GM21619 (cell line): ENCODE results near the gene MOGAT1.
"Not testable (repeated sequence)": the region's sequence is repeated elsewhere in the genome, so short reads cannot be mapped to it uniquely, and the experiment has no call there.

Experiments used
- ATAC-seq: cut with Tn5 transposase; IDR thresholded peaks from one replicate; pipeline ENCODE4 v1.9.1; 2021; ENCODE audit not compliant: unreplicated experiment

The MOGAT1 gene

GRCh38 chr2:222738809-222739208, 67.4 kb downstream of the MOGAT1 start:
- no peak for ATAC-seq

- ATAC-seq: no peak
These were observed 68.5 kb downstream of the MOGAT1 start for GRCh38 chr2:222739939-222740338.

- no peak for ATAC-seq
These were observed 71.9 kb downstream of the MOGAT1 start for GRCh38 chr2:222743251-222743812.

- no peak for ATAC-seq
These were observed 74.5 kb downstream of the MOGAT1 start for GRCh38 chr2:222745836-222746559.

- peak; percentile 88 for ATAC-seq
These were observed 76.2 kb downstream of the MOGAT1 start for GRCh38 chr2:222747526-222748160.

- no peak for ATAC-seq
These were observed 79.1 kb downstream of the MOGAT1 start for GRCh38 chr2:222750533-222750932.

- ATAC-seq: no peak
These were observed 79.8 kb downstream of the MOGAT1 start for GRCh38 chr2:222751238-222751637.

GRCh38 chr2:222751821-222752719, 80.6 kb downstream of the MOGAT1 start:
- ATAC-seq: no peak

- ATAC-seq: no peak
These were observed 81.3 kb downstream of the MOGAT1 start for GRCh38 chr2:222752746-222753145.

GRCh38 chr2:222753251-222753824, 81.9 kb downstream of the MOGAT1 start:
- ATAC-seq: no peak

GRCh38 chr2:222754324-222754930, 83.0 kb downstream of the MOGAT1 start:
- no peak for ATAC-seq

- ATAC-seq: not testable (repeated sequence)
These were observed 84.1 kb downstream of the MOGAT1 start for GRCh38 chr2:222755593-222755992.

GRCh38 chr2:222756362-222756831, 84.9 kb downstream of the MOGAT1 start:
- no peak for ATAC-seq

- no peak for ATAC-seq
These were observed 85.6 kb downstream of the MOGAT1 start for GRCh38 chr2:222756951-222757650.
